HAP-1 (cell line): ENCODE results near the gene KCNJ2.

ENCODE experiments used
- DNase-seq, 2 experiments: peaks; one replicate each; pipeline ENCODE4 v3.0.0-alpha.2; 2016 to 2020; ENCODE audit warnings: low spot score in 2 of 2
- H3K27me3 ChIP-seq: fragments of 250-450 bp; sonication (Bioruptor Pico); 2 replicates; pipeline ENCODE4 v1.5.1; 2020; ENCODE audit warnings: low read depth, mild to moderate bottlenecking, moderate library complexity
- H3K36me3 ChIP-seq: fragments of 250-450 bp; sonication (Bioruptor Pico); replicated peaks from 2 replicates; pipeline ENCODE4 v1.5.1; 2020; ENCODE audit warnings: mild to moderate bottlenecking
- H3K4me1 ChIP-seq: fragments of 250-450 bp; sonication (Bioruptor Pico); 2 replicates; pipeline ENCODE4 v1.5.1; 2020; ENCODE audit warnings: mild to moderate bottlenecking
- H3K4me3 ChIP-seq: fragments of 250-450 bp; sonication (Bioruptor Pico); 2 replicates; pipeline ENCODE4 v1.5.1; 2020; ENCODE audit warnings: mild to moderate bottlenecking, moderate library complexity
- H3K9me3 ChIP-seq: fragments of 250-450 bp; sonication (Bioruptor Pico); 2 replicates; pipeline ENCODE4 v1.5.1; 2020; ENCODE audit warnings: mild to moderate bottlenecking, moderate library complexity
- in situ Hi-C: fragments of 300-500 bp; cut with MboI; formaldehyde crosslinking; loops from 3 replicates; pipeline ENCODE4 v1.14.3; 2020; ENCODE audit warnings: low sequenced_read_pairs, inconsistent platforms, mixed read lengths

Gene KCNJ2

DNA sequence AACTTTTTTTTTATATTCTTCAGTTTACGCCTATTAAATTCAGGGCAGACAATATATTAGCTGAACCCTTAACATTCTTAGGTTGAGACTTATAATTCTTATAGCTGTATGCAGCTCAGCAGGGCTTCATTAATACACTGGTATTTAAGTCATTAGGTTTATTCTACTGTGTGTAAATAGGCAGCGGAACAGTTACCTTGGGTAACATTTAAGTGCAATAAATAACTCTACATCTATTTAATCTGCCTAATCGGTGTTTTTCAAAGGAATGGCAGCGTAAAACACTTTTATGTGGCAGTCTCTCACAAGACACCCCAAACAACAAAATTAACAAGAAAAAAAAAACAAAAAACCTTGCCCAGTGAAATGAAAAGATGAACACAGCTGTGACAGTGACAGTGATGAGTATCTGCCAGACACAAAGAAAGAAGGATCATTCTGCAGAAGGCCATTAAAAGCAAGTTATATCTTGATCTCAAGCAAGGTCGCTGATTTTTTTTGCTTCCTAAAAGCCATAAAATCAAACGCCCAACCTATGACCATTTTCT is 32.6 kb downstream of the KCNJ2 start:
- no peaks in the 10 kb centered on the region for H3K9me3 ChIP-seq
- H3K4me3 ChIP-seq = no peak overlapping the region
- in situ Hi-C loops = no loop called here
- H3K27me3 ChIP-seq = no peaks in the 10 kb centered on the region
- DNase-seq = no peak
- H3K4me1 ChIP-seq = no peaks in the 10 kb centered on the region
- H3K36me3 ChIP-seq = no peaks in the 10 kb centered on the region

DNA sequence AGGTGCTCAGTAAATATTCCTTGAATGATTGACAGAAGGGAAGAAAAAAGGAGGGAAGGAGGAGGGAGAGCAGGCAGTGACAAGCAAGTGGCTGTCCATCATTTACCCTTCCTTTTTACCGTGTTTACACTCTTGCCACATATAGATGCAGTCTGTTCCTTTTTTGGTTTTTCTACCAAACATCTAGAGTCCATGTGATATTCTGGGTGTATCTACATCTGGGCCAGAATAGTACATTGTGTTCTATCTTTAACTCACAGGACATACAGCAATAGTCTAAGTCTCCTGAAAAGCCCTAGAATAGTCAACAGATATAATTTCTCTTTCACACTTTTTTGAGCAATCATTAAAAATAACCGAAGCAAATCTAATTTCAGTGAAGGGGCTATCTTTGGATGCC is 33.5 kb downstream of the KCNJ2 start:
- Histone ChIP-seq H3K9me3 (no peaks in the 10 kb centered on the region), H3K4me1 (no peaks in the 10 kb centered on the region), H3K36me3 (no peaks in the 10 kb centered on the region), H3K27me3 (no peaks in the 10 kb centered on the region), H3K4me3 (no peak overlapping the region)
- DNase-seq = no peak
- in situ Hi-C loops = no loop called here

DNA sequence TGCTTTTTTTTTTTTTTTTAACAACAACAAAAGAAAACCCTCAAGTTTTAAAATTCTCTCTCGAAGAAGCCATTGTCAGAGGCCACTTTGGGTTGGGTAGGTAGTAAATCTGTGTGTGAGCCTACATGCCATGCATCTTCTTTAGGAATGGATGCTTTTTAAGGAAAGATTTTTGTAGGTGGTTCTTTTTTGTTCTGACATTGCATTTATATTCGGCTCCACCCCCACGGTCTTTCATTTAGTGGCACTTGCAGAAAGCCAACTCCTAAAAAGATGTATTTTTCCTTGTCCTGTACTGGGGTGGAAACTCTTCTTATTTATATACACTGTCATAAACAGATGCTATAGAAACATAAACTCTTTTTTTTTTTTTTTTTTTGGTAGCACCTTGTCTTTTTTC is 35.1 kb downstream of the KCNJ2 start:
- in situ Hi-C loops = no loop called here
- DNase-seq = no peak
- Histone ChIP-seq H3K36me3 (no peaks in the 10 kb centered on the region), H3K27me3 (no peaks in the 10 kb centered on the region), H3K9me3 (no peaks in the 10 kb centered on the region), H3K4me3 (no peak overlapping the region), H3K4me1 (no peaks in the 10 kb centered on the region)

DNA sequence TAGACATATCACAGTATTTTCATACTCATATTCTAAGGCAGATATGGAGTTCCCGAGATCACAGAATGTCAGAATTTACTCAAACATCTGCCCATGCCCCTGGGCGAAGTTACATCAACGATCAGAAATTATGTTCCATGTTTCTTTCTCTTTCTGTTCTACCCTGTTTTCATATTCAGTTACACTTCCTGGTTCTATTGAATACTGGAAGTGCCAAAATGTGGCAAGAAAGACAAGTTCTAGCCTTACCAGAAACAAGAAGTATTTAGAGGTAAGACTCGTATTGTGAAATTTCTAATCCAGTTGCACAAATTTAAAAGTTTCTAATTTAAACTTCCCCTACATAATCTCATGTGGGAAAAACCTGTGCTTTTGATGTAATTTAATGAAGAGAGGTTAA is 36.1 kb downstream of the KCNJ2 start:
- in situ Hi-C loops = no loop called here

DNA sequence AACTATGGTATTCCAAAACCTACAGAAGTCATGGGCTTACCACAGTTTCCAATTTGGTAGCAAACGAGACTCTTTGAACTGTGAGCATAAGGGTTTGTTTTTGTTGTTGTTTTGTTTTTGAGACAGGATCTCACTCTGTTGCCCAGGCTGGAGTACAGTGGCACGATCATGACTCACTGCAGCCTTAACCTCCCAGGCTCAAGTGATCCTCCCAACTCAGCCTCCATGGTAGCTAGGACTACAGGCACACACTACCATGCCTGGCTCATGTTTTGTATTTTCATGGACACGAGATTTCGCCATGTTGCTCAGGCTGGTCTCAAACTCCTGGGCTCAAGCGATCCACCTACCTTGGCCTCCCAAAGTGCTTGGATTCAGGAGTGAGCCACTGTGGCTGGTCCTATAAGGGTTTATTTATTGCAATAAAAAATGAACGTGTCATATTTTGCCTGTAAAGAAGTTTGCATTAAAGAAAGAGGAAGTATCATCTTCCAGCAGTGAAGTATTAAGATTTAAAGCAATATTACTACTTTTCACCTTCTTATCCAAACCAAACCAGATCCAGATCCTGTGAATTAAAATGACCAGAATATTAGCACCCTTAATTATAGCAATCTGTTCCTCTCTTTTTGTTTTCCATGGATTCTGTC is 37.2 kb downstream of the KCNJ2 start:
- H3K36me3 ChIP-seq = no peaks in the 10 kb centered on the region
- in situ Hi-C loops = no loop called here
- H3K4me1 ChIP-seq = no peaks in the 10 kb centered on the region
- no peaks in the 10 kb centered on the region for H3K9me3 ChIP-seq
- no peak for DNase-seq
- H3K27me3 ChIP-seq = no peaks in the 10 kb centered on the region
- no peak overlapping the region for H3K4me3 ChIP-seq

More for the DNA sequence above, 36.1 kb downstream of the KCNJ2 start:
- Histone ChIP-seq H3K9me3 (no peaks in the 10 kb centered on the region), H3K4me3 (no peak overlapping the region), H3K36me3 (no peaks in the 10 kb centered on the region), H3K4me1 (no peaks in the 10 kb centered on the region), H3K27me3 (no peaks in the 10 kb centered on the region)
- no peak for DNase-seq

DNA sequence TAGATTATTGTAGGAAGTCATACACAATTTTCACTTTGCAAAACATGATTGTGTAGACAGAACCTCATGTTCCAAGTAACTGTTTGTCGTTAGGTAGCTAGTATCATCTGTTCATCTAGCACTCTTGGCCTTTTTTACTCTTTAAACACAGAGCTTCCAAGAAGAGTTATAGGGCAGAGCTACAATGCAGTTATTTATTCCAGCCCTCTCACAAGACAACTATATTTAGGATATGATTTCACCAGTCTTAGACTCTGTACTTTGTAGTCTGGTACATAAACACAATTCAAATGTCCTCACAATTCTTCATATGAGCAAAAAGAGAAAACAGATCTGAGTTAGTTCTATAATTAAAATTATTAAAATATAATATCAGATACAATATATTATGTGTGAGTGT is 37.9 kb downstream of the KCNJ2 start:
- DNase-seq = no peak
- Histone ChIP-seq H3K36me3 (no peaks in the 10 kb centered on the region), H3K9me3 (no peaks in the 10 kb centered on the region), H3K4me3 (no peak overlapping the region), H3K27me3 (no peaks in the 10 kb centered on the region), H3K4me1 (no peaks in the 10 kb centered on the region)
- in situ Hi-C loops = no loop called here

DNA sequence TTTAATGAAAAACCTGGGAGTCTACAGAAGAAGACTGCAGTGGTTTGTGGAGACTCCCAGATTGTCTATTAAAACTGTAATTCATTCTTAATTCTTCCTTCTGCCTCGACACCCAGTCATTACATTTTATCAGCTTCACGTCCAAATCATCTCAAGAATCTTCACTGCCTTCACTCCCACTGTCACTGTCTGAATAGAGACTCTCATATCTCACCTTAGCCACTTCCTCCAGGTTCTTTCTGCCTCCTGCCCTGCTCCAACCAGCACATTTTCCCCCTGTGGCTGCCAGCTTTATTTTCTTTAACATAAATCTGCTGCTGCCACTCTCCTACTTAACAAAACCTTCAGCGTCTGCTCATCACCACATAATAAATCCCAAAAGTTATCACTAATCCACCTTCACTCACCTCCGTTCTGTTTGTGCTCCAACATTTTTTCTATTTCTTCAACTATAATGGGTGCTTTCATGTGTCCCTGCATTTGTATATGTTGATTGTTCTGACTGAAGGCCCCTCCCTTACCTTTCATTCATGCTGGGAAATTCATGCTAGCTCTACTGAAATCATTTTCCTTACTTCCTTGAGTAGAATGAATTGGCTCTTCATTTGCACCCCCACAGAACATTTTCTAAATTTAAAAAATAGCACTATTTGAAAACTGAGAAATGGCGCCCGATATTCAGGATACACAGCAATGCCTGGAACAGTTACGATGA is 38.9 kb downstream of the KCNJ2 start:
- DNase-seq = no peak
- no peak overlapping the region for H3K4me3 ChIP-seq
- H3K36me3 ChIP-seq = no peaks in the 10 kb centered on the region
- no peaks in the 10 kb centered on the region for H3K9me3 ChIP-seq
- H3K27me3 ChIP-seq = no peaks in the 10 kb centered on the region
- in situ Hi-C loops = no loop called here
- H3K4me1 ChIP-seq = no peaks in the 10 kb centered on the region

DNA sequence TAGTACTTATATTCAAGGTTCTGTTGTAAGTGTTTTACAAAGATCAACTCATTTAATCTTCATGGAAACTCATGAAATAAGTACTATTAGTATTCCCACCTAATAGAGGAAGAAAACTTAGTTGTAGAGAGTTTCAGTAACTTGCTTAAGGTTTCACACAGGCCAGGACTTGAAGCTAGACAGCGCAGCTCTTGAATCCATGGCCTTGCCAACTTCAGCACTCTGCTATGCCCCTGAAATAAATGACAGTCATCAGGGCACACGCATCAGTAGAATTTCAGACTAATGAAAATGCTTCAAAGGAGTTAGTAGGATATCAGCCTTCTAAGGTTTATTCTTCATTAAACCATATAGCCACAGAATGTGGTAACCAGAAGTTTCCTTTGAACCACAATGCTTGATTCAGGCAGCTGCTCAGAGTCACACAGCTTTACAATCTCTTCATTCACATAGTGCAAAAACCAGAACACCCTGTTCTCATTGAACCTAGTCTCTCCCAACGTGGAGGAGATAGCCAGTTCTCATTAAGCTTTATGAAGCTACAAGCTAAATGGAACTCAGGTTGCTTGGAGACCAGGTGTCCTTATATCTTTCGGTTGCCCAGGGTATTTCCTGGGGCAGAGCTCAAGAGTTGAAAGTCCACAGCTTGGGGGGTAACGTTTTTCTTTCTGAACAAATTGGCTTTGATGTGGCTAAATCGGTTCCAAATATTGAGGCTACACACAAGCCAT is 39.7 kb downstream of the KCNJ2 start:
- DNase-seq = no peak
- Histone ChIP-seq H3K9me3 (no peaks in the 10 kb centered on the region), H3K4me1 (no peaks in the 10 kb centered on the region), H3K27me3 (no peaks in the 10 kb centered on the region), H3K36me3 (no peaks in the 10 kb centered on the region), H3K4me3 (no peak overlapping the region)
- in situ Hi-C loops = no loop called here

DNA sequence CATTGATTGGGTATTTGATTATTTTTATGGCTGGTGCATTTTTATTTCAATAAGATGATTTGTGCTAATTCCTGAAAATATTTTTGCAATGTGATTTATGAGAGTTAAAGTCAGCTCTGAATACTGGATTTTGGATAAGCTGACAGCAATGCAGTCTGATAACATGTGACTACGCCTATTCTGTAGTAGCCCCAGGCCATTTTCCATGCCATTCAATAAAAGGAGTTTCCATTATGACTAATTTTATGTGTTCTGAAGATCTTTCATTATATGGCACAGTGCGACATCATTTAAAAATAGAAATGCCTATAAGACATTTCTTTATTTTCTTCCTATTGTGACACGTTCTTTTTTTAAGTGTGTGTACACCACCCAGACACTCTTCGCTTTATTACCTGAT is 46.3 kb downstream of the KCNJ2 start:
- no peaks in the 10 kb centered on the region for H3K9me3 ChIP-seq
- no peak overlapping the region for H3K4me3 ChIP-seq
- H3K4me1 ChIP-seq = no peaks in the 10 kb centered on the region
- H3K27me3 ChIP-seq = no peaks in the 10 kb centered on the region
- no peaks in the 10 kb centered on the region for H3K36me3 ChIP-seq
- DNase-seq = peak; percentile 20 to 29
- in situ Hi-C loops = no loop called here

DNA sequence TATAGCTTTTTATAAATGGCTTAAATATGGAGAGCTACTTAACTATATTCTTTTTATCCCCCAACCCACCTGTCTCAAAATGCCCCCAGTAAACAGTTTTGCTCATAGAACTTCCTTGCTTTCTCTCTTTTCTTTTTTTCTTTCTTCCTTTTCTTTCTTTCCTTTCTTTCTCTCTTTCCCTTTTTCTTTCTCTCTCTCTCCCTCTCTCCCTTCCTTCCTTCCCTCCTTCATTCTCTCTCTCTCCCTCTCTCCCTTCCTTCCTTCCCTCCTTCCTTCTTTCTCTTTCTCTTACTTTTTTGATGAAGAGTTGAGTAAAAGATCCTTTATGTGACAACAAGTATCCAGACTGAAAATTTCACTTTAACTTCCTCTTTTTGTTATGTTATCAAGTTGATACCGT is 48.2 kb downstream of the KCNJ2 start:
- Histone ChIP-seq H3K9me3 (no peaks in the 10 kb centered on the region), H3K4me1 (no peaks in the 10 kb centered on the region), H3K4me3 (no peak overlapping the region), H3K36me3 (no peaks in the 10 kb centered on the region), H3K27me3 (no peaks in the 10 kb centered on the region)
- in situ Hi-C loops = no loop called here
- DNase-seq = no peak

DNA sequence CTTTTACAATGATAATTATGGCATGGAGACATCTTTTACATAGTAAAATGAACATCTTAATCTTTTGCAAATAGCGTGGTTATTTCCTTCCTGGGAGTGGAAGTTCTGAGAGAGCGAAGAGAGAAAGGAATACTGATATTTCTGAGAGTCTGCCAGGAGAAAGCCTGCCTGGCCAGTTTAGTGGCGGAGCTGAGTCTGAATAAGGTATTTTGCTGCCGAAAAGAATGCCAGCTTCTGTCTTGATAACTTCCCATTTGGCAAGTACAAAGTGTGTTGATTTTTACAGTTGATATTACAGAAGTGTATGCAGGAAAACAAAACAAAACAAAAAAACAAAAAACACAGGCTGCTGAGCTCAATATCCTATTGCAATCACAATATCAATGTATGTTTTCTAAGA is 55.9 kb downstream of the KCNJ2 start:
- Histone ChIP-seq H3K36me3 (no peaks in the 10 kb centered on the region), H3K9me3 (no peaks in the 10 kb centered on the region), H3K4me3 (no peak overlapping the region), H3K4me1 (no peaks in the 10 kb centered on the region), H3K27me3 (no peaks in the 10 kb centered on the region)
- in situ Hi-C loops = no loop called here
- DNase-seq = no peak
